ENCODE results near the gene ARL14. TPM values are rescaled to one million over a fixed set of nuclear protein-coding genes. Genes with fewer than 3 reads are reported as not detected.

The ARL14 gene
- total and polyA plus RNA-seq, 4 donors: 0.14 to 0.15 TPM; not detected in 2

GRCh38 chr3:160684368-160684740 is 7.4 kb downstream of the ARL14 start (continued):
- TF ChIP-seq SP1 (IDR thresholded peaks at IDR 0.05) (no peak), RAD21 (IDR thresholded peaks at IDR 0.05) (no peak), HNF4G (IDR thresholded peaks at IDR 0.05) (no peak), RXRA (IDR thresholded peaks at IDR 0.05) (no peak), NR2F2 (IDR thresholded peaks at IDR 0.05) (no peak), JUND (IDR thresholded peaks at IDR 0.05) (no peak), YY1 (IDR thresholded peaks at IDR 0.05) (no peak), HNF4A (conservative IDR thresholded peaks at IDR 0.05) (no peak)
- TF ChIP-seq, protein P1, sequence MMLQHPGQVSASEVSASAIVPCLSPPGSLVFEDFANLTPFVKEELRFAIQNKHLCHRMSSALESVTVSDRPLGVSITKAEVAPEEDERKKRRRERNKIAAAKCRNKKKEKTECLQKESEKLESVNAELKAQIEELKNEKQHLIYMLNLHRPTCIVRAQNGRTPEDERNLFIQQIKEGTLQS (IDR thresholded peaks at IDR 0.05): no peak

DNA sequence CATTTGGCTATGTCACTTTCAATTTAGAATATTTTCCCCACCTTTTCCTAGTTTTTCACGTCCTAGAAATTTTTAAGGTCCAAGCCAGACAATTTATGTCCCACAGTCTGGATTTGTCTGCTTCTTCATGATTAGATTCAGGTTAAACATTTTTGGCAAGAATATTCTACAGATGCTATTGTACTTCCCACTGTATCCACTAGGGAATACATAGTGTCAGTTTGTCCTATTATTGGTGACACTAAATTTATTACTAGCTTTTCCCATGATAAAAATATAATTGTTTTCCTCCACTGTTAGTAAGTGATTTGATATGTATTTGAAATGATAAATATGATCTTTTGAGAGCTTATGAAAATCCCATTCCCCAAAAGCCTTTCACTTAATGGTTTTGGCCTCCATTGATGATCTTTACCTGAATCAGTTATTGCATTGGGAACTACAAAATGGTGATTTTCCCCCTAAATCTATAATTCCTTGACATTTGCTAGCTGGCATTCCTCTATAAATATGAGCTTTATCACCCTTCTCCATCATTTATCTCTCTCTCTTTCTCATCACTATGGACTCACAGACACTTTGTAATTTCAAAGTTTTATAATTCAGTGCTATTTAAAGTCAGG is 8.3 kb downstream of the ARL14 start:
- Histone ChIP-seq H3K36me3 (ENCODE audit: control insufficient read depth in 4 of 4, insufficient read depth in 3 of 4, low read depth in 1 of 4, low read length in 3 of 4) (no peaks in the 10 kb centered on the region), H3K27ac (ENCODE audit: low read depth in 1 of 2, low read length in 2 of 2) (no peak overlapping the region), H3K27me3 (ENCODE audit: control insufficient read depth in 4 of 4, insufficient read depth in 4 of 4, low read length in 3 of 4) (no peaks in the 10 kb centered on the region), H3K9me3 (ENCODE audit: control insufficient read depth in 4 of 4, low read length in 3 of 4) (no peaks in the 10 kb centered on the region), H3K9ac (ENCODE audit: low read depth in 1 of 2, low read length in 2 of 2) (no peak overlapping the region), H3K4me1 (ENCODE audit: control insufficient read depth in 4 of 4, insufficient read depth in 4 of 4, low read length in 3 of 4) (no peaks in the 10 kb centered on the region), H3K4me3 (ENCODE audit: low read depth in 1 of 3, low read length in 3 of 3) (no peak overlapping the region)
- TF ChIP-seq SP1 (IDR thresholded peaks at IDR 0.05) (no peak), HNF4G (IDR thresholded peaks at IDR 0.05) (no peak), REST (IDR thresholded peaks at IDR 0.05) (no peak), GABPA (IDR thresholded peaks at IDR 0.05 in 1 of 2, conservative IDR thresholded peaks at IDR 0.05 in 1 of 2) (no peak), TAF1 (conservative IDR thresholded peaks at IDR 0.05) (no peak), CTCF (IDR thresholded peaks at IDR 0.05; ENCODE audit: low read depth, low read length, missing input control) (peak; percentile 40), NR2F2 (IDR thresholded peaks at IDR 0.05) (no peak), RXRA (IDR thresholded peaks at IDR 0.05) (no peak), FOXA1 (IDR thresholded peaks at IDR 0.05) (no peak), RAD21 (IDR thresholded peaks at IDR 0.05) (peak in 1 of 2 donors; percentile 57), YY1 (IDR thresholded peaks at IDR 0.05) (no peak)
- TF ChIP-seq, protein P1 (IDR thresholded peaks at IDR 0.05): no peak
- 85% methylated on average over 1 of the region's 1 CpG for WGBS
- no peak for DNase-seq (ENCODE audit: low spot score)

Data from liver (tissue), 9 donors.